DMS79 (cell line): ENCODE data around the gene SLITRK2.

Experiments used
- DNase-seq: peaks from one replicate; lab custom pipeline; 2025; lab: John Stamatoyannopoulos, UW

The SLITRK2 gene

DNA sequence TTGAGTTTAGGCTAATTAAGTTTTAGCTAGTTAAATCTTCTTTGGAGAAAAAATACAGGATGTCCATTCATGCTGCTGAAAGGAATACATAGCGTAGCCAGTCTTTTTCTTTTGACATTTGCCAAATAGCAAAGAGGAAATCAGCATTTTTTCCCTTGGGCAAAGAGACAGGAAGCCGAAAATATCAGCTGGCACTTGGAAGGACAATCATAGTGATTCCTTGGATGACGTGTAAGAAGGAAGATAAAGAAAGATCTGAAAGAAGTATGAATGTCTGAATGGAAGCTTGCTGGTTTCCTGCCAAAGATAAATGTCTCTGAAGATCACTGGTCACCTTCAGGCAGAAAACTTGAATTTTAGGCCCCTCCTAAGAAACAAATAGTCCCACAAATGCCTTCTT is 44.2 kb downstream of the SLITRK2 start:
- no peak for DNase-seq

DNA sequence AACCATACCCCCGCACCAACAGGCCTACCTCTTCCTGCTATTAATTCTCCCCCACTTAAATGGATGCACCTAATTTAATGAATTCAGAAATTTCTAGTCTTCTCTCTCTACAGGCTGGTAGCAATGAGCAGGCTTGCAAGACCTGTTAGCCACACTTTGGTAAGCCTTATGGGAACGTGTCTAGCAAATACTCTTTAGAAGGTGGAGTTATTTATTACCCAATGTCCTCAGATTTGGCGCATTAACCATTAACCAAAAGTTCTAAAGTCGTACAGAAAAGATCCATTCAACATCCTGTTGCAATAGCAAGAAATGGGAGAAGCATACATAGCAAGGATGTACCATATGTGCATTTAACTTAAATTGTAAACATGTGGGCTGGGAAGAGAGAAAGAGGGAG is 47.5 kb downstream of the SLITRK2 start:
- DNase-seq = no peak
